Forelimb muscle (tissue), 1 donor: Measurements from ENCODE around the gene AFG1L. TPM values are rescaled to one million over a fixed set of nuclear protein-coding genes. Genes with fewer than 3 reads are reported as not detected.

Experiments
- DNase-seq: peaks from one replicate; pipeline ENCODE4 v3.0.0-alpha.2; 2013; ENCODE audit warnings: low read depth
- polyA plus RNA-seq: library from polyadenylated mRNA; unstranded; fragments of 120-200 nt; gene quantifications from one replicate; pipeline ENCODE4 v1.2.1, GENCODE V29; 2013; ENCODE audit not compliant: insufficient read length

Gene AFG1L
- polyA plus RNA-seq, 1 donor, result 6.4 TPM

DNA sequence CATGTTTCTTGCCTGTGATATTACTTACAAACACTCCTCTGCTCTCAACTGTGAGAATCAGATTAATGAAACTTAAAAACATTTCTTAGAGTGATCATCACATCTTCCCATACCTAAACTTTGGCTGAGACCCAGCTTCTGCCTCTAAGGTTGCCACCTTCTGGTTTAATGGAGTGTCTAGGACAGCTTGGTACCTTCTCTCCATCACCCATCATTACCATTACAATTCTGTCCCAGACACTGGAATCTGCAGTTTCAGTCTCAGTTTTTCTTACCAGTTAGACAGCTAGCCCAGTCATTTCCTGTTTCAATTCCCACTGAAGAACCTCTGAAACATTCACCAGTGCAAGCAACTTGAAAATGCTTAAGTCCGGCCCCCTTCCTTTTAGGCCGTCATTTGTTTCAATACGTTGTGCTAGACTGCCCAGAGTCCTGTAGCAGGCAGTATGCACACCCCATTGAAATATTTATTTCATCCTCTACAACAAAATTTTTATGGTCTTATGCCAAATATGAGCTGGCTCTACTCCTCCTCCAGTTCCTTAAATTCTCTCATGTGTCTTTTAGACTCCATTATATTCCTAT is 158.8 kb downstream of the AFG1L start:
- peak; percentile 45 for DNase-seq

DNA sequence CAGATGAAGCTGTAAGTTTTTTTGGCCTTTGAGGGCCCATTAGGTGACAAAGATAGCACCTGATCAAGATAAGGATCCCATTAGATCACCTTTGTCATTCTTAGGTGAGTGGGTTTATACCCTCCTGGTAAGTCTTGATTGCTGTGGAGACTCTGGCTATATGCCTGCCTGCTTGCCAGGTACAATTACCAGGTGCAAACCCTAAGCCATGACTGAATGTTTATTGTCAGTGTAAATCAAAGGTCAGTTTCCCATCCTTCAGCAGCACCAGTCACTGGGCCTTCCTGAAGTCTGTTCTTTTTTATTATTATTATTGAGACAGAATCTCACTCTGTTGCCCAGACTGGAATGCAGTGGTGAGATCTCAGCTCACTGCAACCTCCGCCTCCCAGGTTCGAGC is 159.5 kb downstream of the AFG1L start:
- no peak for DNase-seq

GRCh38 chr6:108455688-108456087 is 160.8 kb downstream of the AFG1L start:
- no peak for DNase-seq

DNA sequence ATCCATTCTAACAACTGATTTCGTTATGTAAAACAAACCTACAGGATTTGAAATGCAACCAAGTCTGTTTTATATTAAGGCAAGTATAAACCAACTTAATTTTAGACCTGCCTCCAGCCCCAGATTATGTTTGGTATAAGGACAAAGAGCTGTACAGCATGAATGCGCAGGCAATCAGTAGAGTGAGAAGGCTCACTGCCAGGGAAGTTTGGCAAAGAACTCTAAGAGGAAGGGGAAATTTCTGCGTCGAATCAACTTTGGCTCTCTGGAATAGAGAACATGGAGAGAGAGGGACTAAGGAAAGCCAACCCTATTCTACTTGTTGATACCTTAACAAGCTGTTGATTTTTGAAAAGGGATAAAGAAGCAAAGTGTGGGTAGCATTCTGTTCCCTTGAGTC is 168.9 kb downstream of the AFG1L start:
- DNase-seq, result peak; percentile 55

GRCh38 chr6:108464418-108465097 is 169.7 kb downstream of the AFG1L start:
- no peak for DNase-seq

DNA sequence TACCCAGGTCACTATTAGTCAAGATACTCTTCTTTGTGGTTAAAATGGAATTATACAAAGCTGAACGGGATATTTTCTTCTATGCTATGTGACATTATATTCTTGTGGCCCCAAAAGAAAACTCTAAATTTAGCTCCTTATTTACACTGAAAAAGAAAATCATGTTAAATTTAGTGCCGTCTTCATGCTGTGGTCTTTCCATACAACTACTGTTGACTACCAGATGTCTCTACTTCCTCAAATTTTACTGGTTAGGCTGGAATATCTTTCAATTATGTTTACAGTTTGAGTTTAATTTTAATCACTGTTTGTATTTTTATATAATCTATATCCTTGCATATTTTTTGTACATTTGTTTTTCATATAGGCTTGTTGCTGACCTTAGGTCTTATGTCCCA is 170.2 kb downstream of the AFG1L start:
- DNase-seq, result no peak

- DNase-seq, result no peak
Measured at GRCh38 chr6:108468346-108468745, 173.5 kb downstream of the AFG1L start.

DNA sequence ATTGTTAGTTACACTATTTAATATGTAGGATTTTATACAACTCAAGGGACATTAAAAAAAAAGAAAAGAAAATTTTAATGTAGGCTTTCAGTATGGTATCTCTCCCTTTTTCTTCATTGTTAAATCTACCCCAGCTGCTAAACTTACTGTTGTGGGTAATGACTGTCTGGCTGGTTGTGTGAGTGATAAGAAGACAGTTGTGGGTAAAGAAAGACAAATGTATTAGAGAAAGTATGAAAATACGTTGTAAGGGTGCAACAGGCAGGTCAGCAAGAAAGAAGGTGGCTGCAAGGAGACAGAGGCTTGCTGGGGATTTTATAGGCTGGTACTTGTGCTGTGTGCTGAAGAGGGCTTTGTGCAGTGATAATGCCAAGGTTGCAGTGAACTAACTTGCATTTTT is 174.5 kb downstream of the AFG1L start:
- DNase-seq, result no peak

DNA sequence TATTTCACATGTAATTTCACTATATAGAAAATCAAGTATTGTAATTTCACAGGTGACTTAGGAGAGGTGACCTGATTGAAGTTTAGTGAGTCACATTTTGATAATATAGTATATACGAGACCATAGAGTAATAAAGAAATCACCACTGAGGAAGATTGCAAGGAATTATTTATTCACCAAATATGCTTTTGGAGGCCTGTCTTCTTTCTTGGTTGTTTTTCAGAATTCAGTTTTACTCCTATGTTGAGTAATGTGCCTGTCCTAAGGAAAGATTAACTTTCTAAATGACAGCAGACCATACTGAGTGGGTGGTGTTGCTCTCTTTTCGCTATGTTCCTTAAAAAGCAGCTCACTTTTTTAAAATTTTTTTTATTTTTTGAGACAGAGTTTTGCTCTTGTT is 178.3 kb downstream of the AFG1L start:
- no peak for DNase-seq

GRCh38 chr6:108476376-108476775 is 181.5 kb downstream of the AFG1L start:
- DNase-seq, result no peak

GRCh38 chr6:108476847-108477430 is 182.1 kb downstream of the AFG1L start:
- DNase-seq, result no peak

- DNase-seq, result no peak
Measured at GRCh38 chr6:108482559-108482958, 187.7 kb downstream of the AFG1L start.

- DNase-seq, result no peak
Measured at GRCh38 chr6:108484016-108484415, 189.2 kb downstream of the AFG1L start.

DNA sequence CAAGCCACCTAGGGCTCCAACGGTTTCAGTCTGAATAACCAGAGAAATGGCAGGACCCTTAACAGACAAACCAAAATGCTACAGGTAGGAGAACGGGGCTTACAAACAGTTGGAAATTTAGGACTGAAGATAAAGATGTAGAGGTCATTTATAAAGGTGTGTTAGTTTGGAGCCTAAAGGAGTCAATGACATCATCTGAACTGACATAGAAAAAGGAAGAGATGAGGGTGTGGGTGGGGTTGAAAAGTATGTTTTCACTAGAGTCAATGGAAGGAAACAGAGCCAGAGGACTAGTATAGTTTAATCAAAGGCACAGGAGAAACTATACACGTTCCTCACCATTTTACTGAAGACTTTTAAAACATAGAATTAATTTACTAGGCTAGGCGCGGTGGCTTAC is 194.8 kb downstream of the AFG1L start:
- DNase-seq, result no peak

- DNase-seq, result peak; percentile 38
Measured at GRCh38 chr6:108492131-108492766, 197.4 kb downstream of the AFG1L start.

- no peak for DNase-seq
Measured at GRCh38 chr6:108494434-108494833, 199.6 kb downstream of the AFG1L start.

DNA sequence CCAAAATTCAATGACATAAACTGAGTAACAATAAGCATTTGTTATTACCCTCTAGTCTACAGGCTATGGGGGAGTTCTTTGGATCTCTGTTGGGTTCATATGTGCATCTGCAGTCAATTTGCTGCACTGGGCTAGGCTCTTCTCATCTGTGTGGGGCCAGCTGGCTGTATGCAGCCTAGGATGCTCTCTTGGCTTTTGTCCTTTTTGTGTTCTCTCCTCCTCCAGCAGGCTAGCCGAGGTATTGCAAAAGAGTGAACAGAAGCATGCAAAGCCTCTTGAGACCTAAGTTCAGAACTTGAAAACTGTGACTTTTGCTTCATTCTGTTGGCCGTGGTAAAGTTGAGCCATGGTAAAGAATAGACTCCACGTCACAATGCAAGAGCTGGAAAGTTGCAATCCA is 203.0 kb downstream of the AFG1L start:
- no peak for DNase-seq

DNA sequence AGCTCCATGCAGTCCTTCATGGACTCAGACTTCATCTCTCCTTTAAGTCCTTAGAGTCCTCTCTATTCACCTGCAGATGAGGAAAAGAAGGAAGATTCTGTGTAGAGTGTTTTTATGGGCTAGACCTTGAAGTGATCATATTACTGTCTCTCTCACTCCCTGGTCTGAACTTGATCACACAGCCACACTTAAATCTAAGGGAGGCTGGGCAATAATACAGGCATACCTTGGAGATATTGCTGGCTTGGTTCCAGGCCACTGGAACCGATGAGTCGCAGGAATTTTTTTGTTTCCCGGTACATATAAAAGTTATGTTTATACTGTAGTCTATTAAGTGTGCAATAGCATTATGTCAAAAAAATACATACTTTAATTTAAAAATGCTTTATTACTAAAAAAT is 206.7 kb downstream of the AFG1L start:
- DNase-seq, result no peak

GRCh38 chr6:108502832-108503231 is 208.0 kb downstream of the AFG1L start:
- DNase-seq, result no peak

DNA sequence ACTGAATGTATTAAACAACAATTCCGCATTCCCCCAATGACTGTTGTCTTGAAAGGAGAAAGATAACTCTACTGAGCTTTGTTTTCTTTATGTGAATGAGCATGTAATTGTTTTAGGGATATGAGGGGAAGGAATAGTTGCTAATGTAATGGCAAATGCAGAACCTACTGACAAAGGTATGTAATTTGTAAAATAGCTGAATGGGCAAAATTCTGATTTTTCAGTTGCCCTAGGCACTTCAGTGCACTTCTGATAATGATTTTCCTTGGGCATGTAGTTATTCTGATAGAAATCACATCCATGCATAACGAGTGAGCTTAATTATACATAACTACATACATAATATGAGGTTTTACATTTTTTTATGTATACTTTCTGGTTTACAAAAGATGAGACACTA is 212.5 kb downstream of the AFG1L start:
- DNase-seq, result no peak

GRCh38 chr6:108510461-108511319 is 215.8 kb downstream of the AFG1L start:
- no peak for DNase-seq
